A204.1 (cell line): ENCODE results near the gene HPS1.

Experiments
- FAIRE-seq: peaks from 2 replicates; lab custom pipeline; 2012; peaks lifted over from hg19 to GRCh38; lab: Jason Lieb, UNC

HPS1 gene

GRCh38 chr10:98463976-98464754, 17.4 kb upstream of the HPS1 start:
- no peak for FAIRE-seq

GRCh38 chr10:98463016-98463415, 16.3 kb upstream of the HPS1 start:
- no peak for FAIRE-seq

- no peak for FAIRE-seq
Measured at GRCh38 chr10:98461500-98461842, 14.7 kb upstream of the HPS1 start.

GRCh38 chr10:98460837-98461499, 14.2 kb upstream of the HPS1 start:
- no peak for FAIRE-seq

GRCh38 chr10:98458809-98459784, 12.4 kb upstream of the HPS1 start:
- no peak for FAIRE-seq

GRCh38 chr10:98457721-98458120, 11.0 kb upstream of the HPS1 start:
- no peak for FAIRE-seq

GRCh38 chr10:98456686-98457482, 10.1 kb upstream of the HPS1 start:
- FAIRE-seq: no peak

- no peak for FAIRE-seq
Measured at GRCh38 chr10:98456043-98456570, 9.4 kb upstream of the HPS1 start.

GRCh38 chr10:98453729-98454128, 7.0 kb upstream of the HPS1 start:
- FAIRE-seq: no peak

GRCh38 chr10:98450618-98451017, 3.9 kb upstream of the HPS1 start:
- no peak for FAIRE-seq

- FAIRE-seq: no peak
Measured at GRCh38 chr10:98449287-98449686, 2.6 kb upstream of the HPS1 start.

- FAIRE-seq: no peak
Measured at GRCh38 chr10:98446151-98446660, 529 bp downstream of the HPS1 start.

GRCh38 chr10:98445200-98445812, 1.4 kb downstream of the HPS1 start:
- FAIRE-seq: no peak

GRCh38 chr10:98444314-98445006, 2.3 kb downstream of the HPS1 start:
- no peak for FAIRE-seq

GRCh38 chr10:98438715-98439114, 8.0 kb downstream of the HPS1 start:
- no peak for FAIRE-seq

GRCh38 chr10:98436704-98437103, 10.0 kb downstream of the HPS1 start:
- no peak for FAIRE-seq

GRCh38 chr10:98435178-98435577, 11.6 kb downstream of the HPS1 start:
- no peak for FAIRE-seq

GRCh38 chr10:98433881-98434732, 12.6 kb downstream of the HPS1 start:
- no peak for FAIRE-seq

GRCh38 chr10:98433371-98433770, 13.4 kb downstream of the HPS1 start:
- no peak for FAIRE-seq
